ENCODE results near the gene SECISBP2L.

GRCh38 chr15:49083401-49084284 is 37.4 kb upstream of the SECISBP2L start:
- TF ChIP-seq CTCF (IDR thresholded peaks at IDR 0.05) (no peak), POLR2A (IDR thresholded peaks at IDR 0.05) (no peak)

Data from right lobe of liver (tissue), 4 donors.